C4-2B (cell line): Measurements from ENCODE around the gene KCNK5.

ENCODE experiments used
- ZFX ChIP-seq: fragments of 450-650 bp; IDR thresholded peaks from 2 replicates; pipeline ENCODE4 v1.6.1; 2017
- TF ChIP-seq, protein P1 (sequence below): fragments of 450-650 bp; conservative IDR thresholded peaks from 2 replicates; pipeline ENCODE4 v1.5.1; 2017; ENCODE audit warnings: mild to moderate bottlenecking

GRCh38 chr6:39250507-39250906, 21.2 kb upstream of the KCNK5 start:
- TF ChIP-seq, protein P1, sequence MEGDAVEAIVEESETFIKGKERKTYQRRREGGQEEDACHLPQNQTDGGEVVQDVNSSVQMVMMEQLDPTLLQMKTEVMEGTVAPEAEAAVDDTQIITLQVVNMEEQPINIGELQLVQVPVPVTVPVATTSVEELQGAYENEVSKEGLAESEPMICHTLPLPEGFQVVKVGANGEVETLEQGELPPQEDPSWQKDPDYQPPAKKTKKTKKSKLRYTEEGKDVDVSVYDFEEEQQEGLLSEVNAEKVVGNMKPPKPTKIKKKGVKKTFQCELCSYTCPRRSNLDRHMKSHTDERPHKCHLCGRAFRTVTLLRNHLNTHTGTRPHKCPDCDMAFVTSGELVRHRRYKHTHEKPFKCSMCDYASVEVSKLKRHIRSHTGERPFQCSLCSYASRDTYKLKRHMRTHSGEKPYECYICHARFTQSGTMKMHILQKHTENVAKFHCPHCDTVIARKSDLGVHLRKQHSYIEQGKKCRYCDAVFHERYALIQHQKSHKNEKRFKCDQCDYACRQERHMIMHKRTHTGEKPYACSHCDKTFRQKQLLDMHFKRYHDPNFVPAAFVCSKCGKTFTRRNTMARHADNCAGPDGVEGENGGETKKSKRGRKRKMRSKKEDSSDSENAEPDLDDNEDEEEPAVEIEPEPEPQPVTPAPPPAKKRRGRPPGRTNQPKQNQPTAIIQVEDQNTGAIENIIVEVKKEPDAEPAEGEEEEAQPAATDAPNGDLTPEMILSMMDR, result no peak
- no peak for TF ChIP-seq ZFX
